ENCODE data around the gene RPL39L.

Gene RPL39L

GRCh38 chr3:187120326-187120725, 19.0 kb downstream of the RPL39L start:
- Histone ChIP-seq H2AFZ (ENCODE audit: low read length, unreplicated experiment) (no peak overlapping the region), H3K4me3 (ENCODE audit: low read depth, low read length) (no peak overlapping the region), H3K27ac (ENCODE audit: low read depth, low read length) (no peak overlapping the region), H3K79me2 (ENCODE audit: control insufficient read depth, insufficient read depth, low read length, unreplicated experiment) (no peaks in the 10 kb centered on the region), H3K36me3 (ENCODE audit: insufficient read depth, low read length) (no peaks in the 10 kb centered on the region), H3K4me1 (ENCODE audit: control insufficient read depth, insufficient read depth, low read length, unreplicated experiment) (no peaks in the 10 kb centered on the region), H3K27me3 (ENCODE audit: insufficient read depth, low read length) (no peaks in the 10 kb centered on the region)

- H3K79me2 ChIP-seq (ENCODE audit: control insufficient read depth, insufficient read depth, low read length, unreplicated experiment), result no peaks in the 10 kb centered on the region
- H2AFZ ChIP-seq (ENCODE audit: low read length, unreplicated experiment), result no peak overlapping the region
- no peak overlapping the region for H3K4me3 ChIP-seq (ENCODE audit: low read depth, low read length)
Measured at GRCh38 chr3:187114511-187114910, 24.8 kb downstream of the RPL39L start.

GRCh38 chr3:187112934-187113793, 26.1 kb downstream of the RPL39L start:
- H3K27me3 ChIP-seq (ENCODE audit: insufficient read depth, low read length), result no peaks in the 10 kb centered on the region
- no peak overlapping the region for H2AFZ ChIP-seq (ENCODE audit: low read length, unreplicated experiment)
- no peaks in the 10 kb centered on the region for H3K4me1 ChIP-seq (ENCODE audit: control insufficient read depth, insufficient read depth, low read length, unreplicated experiment)
- H3K36me3 ChIP-seq (ENCODE audit: insufficient read depth, low read length), result no peaks in the 10 kb centered on the region; the same call in 1 of the 2 replicates
- no peak overlapping the region for H3K4me3 ChIP-seq (ENCODE audit: low read depth, low read length)
- H3K27ac ChIP-seq (ENCODE audit: low read depth, low read length), result no peak overlapping the region
- H3K79me2 ChIP-seq (ENCODE audit: control insufficient read depth, insufficient read depth, low read length, unreplicated experiment), result no peaks in the 10 kb centered on the region

More at GRCh38 chr3:187114511-187114910, 24.8 kb downstream of the RPL39L start:
- Histone ChIP-seq H3K4me1 (ENCODE audit: control insufficient read depth, insufficient read depth, low read length, unreplicated experiment) (no peaks in the 10 kb centered on the region), H3K27me3 (ENCODE audit: insufficient read depth, low read length) (no peaks in the 10 kb centered on the region), H3K27ac (ENCODE audit: low read depth, low read length) (no peak overlapping the region), H3K36me3 (ENCODE audit: insufficient read depth, low read length) (no peaks in the 10 kb centered on the region)

- no peaks in the 10 kb centered on the region for H3K4me1 ChIP-seq (ENCODE audit: control insufficient read depth, insufficient read depth, low read length, unreplicated experiment)
- H3K79me2 ChIP-seq (ENCODE audit: control insufficient read depth, insufficient read depth, low read length, unreplicated experiment), result no peaks in the 10 kb centered on the region
- no peak overlapping the region for H3K27ac ChIP-seq (ENCODE audit: low read depth, low read length)
- H3K4me3 ChIP-seq (ENCODE audit: low read depth, low read length), result no peak overlapping the region
- no peaks in the 10 kb centered on the region; the same call in 1 of the 2 replicates for H3K36me3 ChIP-seq (ENCODE audit: insufficient read depth, low read length)
- H2AFZ ChIP-seq (ENCODE audit: low read length, unreplicated experiment), result no peak overlapping the region
- no peaks in the 10 kb centered on the region for H3K27me3 ChIP-seq (ENCODE audit: insufficient read depth, low read length)
Measured at GRCh38 chr3:187110156-187110555, 29.1 kb downstream of the RPL39L start.

GRCh38 chr3:187107989-187108388, 31.3 kb downstream of the RPL39L start:
- Histone ChIP-seq H3K36me3 (ENCODE audit: insufficient read depth, low read length) (no peaks in the 10 kb centered on the region; the same call in 1 of the 2 replicates), H3K4me3 (ENCODE audit: low read depth, low read length) (no peak overlapping the region), H3K27me3 (ENCODE audit: insufficient read depth, low read length) (no peaks in the 10 kb centered on the region), H3K4me1 (ENCODE audit: control insufficient read depth, insufficient read depth, low read length, unreplicated experiment) (no peaks in the 10 kb centered on the region), H3K79me2 (ENCODE audit: control insufficient read depth, insufficient read depth, low read length, unreplicated experiment) (no peaks in the 10 kb centered on the region), H3K27ac (ENCODE audit: low read depth, low read length) (no peak overlapping the region), H2AFZ (ENCODE audit: low read length, unreplicated experiment) (no peak overlapping the region)

- no peak overlapping the region for H2AFZ ChIP-seq (ENCODE audit: low read length, unreplicated experiment)
- H3K79me2 ChIP-seq (ENCODE audit: control insufficient read depth, insufficient read depth, low read length, unreplicated experiment), result no peaks in the 10 kb centered on the region
- no peak overlapping the region for H3K4me3 ChIP-seq (ENCODE audit: low read depth, low read length)
- H3K27ac ChIP-seq (ENCODE audit: low read depth, low read length), result no peak overlapping the region
- H3K4me1 ChIP-seq (ENCODE audit: control insufficient read depth, insufficient read depth, low read length, unreplicated experiment), result peaks cover 12% of the 10 kb centered on the region
- H3K36me3 ChIP-seq (ENCODE audit: insufficient read depth, low read length), result no peaks in the 10 kb centered on the region; the same call in 1 of the 2 replicates
- no peaks in the 10 kb centered on the region for H3K27me3 ChIP-seq (ENCODE audit: insufficient read depth, low read length)
Measured at GRCh38 chr3:187105700-187106099, 33.6 kb downstream of the RPL39L start.

GRCh38 chr3:187104933-187105332, 34.4 kb downstream of the RPL39L start:
- Histone ChIP-seq H3K27me3 (ENCODE audit: insufficient read depth, low read length) (no peaks in the 10 kb centered on the region), H3K4me1 (ENCODE audit: control insufficient read depth, insufficient read depth, low read length, unreplicated experiment) (peaks cover 12% of the 10 kb centered on the region), H3K79me2 (ENCODE audit: control insufficient read depth, insufficient read depth, low read length, unreplicated experiment) (no peaks in the 10 kb centered on the region), H3K4me3 (ENCODE audit: low read depth, low read length) (no peak overlapping the region), H3K36me3 (ENCODE audit: insufficient read depth, low read length) (no peaks in the 10 kb centered on the region; the same call in 1 of the 2 replicates), H3K27ac (ENCODE audit: low read depth, low read length) (no peak overlapping the region), H2AFZ (ENCODE audit: low read length, unreplicated experiment) (no peak overlapping the region)

- Histone ChIP-seq H3K27ac (ENCODE audit: low read depth, low read length) (no peak overlapping the region), H3K36me3 (ENCODE audit: insufficient read depth, low read length) (no peaks in the 10 kb centered on the region; the same call in 1 of the 2 replicates), H3K4me3 (ENCODE audit: low read depth, low read length) (no peak overlapping the region), H2AFZ (ENCODE audit: low read length, unreplicated experiment) (no peak overlapping the region), H3K79me2 (ENCODE audit: control insufficient read depth, insufficient read depth, low read length, unreplicated experiment) (no peaks in the 10 kb centered on the region), H3K4me1 (ENCODE audit: control insufficient read depth, insufficient read depth, low read length, unreplicated experiment) (peaks cover 12% of the 10 kb centered on the region), H3K27me3 (ENCODE audit: insufficient read depth, low read length) (no peaks in the 10 kb centered on the region)
Measured at GRCh38 chr3:187104342-187104741, 35.0 kb downstream of the RPL39L start.

- no peaks in the 10 kb centered on the region for H3K27me3 ChIP-seq (ENCODE audit: insufficient read depth, low read length)
- H3K36me3 ChIP-seq (ENCODE audit: insufficient read depth, low read length), result no peaks in the 10 kb centered on the region; the same call in 1 of the 2 replicates
Measured at GRCh38 chr3:187103251-187103650, 36.0 kb downstream of the RPL39L start.

GRCh38 chr3:187102073-187102634, 37.1 kb downstream of the RPL39L start:
- peak overlapping the region; percentile 85 for H2AFZ ChIP-seq (ENCODE audit: low read length, unreplicated experiment)
- peak overlapping the region; percentile 51 for H3K27ac ChIP-seq (ENCODE audit: low read depth, low read length)
- H3K4me1 ChIP-seq (ENCODE audit: control insufficient read depth, insufficient read depth, low read length, unreplicated experiment), result peaks cover 12% of the 10 kb centered on the region
- H3K79me2 ChIP-seq (ENCODE audit: control insufficient read depth, insufficient read depth, low read length, unreplicated experiment), result no peaks in the 10 kb centered on the region
- no peaks in the 10 kb centered on the region for H3K27me3 ChIP-seq (ENCODE audit: insufficient read depth, low read length)
- peak overlapping the region; percentile 77 for H3K4me3 ChIP-seq (ENCODE audit: low read depth, low read length)
- no peaks in the 10 kb centered on the region for H3K36me3 ChIP-seq (ENCODE audit: insufficient read depth, low read length)

More at GRCh38 chr3:187103251-187103650, 36.0 kb downstream of the RPL39L start:
- Histone ChIP-seq H2AFZ (ENCODE audit: low read length, unreplicated experiment) (no peak overlapping the region), H3K4me1 (ENCODE audit: control insufficient read depth, insufficient read depth, low read length, unreplicated experiment) (peaks cover 12% of the 10 kb centered on the region), H3K4me3 (ENCODE audit: low read depth, low read length) (no peak overlapping the region), H3K27ac (ENCODE audit: low read depth, low read length) (no peak overlapping the region), H3K79me2 (ENCODE audit: control insufficient read depth, insufficient read depth, low read length, unreplicated experiment) (no peaks in the 10 kb centered on the region)

All from ACC112 (cell line).